ENCODE results near the gene EPS8.

The EPS8 gene

DNA sequence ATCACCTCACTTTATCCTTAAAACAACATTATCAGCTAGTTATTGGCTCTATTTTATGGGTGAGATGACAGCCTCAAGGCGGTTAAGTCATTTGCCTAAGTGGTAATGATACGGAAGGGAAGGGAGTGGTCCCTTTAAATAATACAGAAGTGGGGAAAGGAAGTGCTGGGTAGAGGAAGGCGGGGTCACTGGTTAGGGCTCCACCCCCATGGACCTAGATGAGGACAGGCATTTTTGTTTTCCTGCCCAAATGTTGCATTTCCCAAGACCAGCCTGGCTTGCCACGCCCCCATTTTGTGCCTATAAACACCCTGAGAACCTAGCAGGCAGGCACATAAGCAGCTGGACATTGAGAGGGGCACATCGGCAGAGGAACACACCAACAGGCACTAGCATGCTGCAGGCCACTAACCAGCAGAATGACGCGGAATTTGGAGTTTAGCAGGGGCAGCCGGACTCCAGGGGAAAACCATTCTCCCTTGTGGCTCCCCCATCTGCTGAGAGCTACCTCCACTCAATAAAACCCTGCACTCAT is 100.9 kb downstream of the EPS8 start:
- DNase-seq = peak; percentile 68
- in situ Hi-C loops (cut with HindIII; ENCODE audit: low pct_ligation_motif_present, low sequenced_read_pairs) = no loop called here
- no peaks in the 10 kb centered on the region for H3K27me3 ChIP-seq (replicated peaks)
- H3K27ac ChIP-seq = peak overlapping the region; percentile 73
- H3K36me3 ChIP-seq (replicated peaks) = no peaks in the 10 kb centered on the region
- peak overlapping the region; percentile 50 for H3K4me3 ChIP-seq (ENCODE audit: low read depth, low read length)
- TF ChIP-seq, protein P1, sequence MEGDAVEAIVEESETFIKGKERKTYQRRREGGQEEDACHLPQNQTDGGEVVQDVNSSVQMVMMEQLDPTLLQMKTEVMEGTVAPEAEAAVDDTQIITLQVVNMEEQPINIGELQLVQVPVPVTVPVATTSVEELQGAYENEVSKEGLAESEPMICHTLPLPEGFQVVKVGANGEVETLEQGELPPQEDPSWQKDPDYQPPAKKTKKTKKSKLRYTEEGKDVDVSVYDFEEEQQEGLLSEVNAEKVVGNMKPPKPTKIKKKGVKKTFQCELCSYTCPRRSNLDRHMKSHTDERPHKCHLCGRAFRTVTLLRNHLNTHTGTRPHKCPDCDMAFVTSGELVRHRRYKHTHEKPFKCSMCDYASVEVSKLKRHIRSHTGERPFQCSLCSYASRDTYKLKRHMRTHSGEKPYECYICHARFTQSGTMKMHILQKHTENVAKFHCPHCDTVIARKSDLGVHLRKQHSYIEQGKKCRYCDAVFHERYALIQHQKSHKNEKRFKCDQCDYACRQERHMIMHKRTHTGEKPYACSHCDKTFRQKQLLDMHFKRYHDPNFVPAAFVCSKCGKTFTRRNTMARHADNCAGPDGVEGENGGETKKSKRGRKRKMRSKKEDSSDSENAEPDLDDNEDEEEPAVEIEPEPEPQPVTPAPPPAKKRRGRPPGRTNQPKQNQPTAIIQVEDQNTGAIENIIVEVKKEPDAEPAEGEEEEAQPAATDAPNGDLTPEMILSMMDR (IDR thresholded peaks at IDR 0.05; ENCODE audit: low read depth, low read length, missing control alignments) = no peak

DNA sequence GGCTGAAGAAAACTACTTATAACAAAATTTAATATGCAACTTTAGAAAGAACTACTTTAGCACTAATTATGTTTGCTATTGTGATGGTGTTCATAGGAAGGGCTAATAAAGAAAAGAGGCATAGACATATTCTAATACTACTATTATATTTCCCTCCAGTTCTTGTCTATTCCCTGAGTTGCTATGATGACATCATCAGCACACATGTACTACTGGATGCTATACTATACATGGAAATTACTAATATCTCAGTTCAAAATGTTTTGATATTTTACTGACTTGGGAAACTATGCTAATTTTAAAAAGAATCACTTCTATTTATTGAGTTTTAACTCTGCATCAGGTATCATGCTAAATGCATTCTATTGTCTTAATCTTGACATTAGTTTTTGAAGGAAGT is 101.6 kb downstream of the EPS8 start:
- Histone ChIP-seq H3K36me3 (replicated peaks) (no peaks in the 10 kb centered on the region), H3K27me3 (replicated peaks) (no peaks in the 10 kb centered on the region), H3K27ac (no peak overlapping the region), H3K4me3 (ENCODE audit: low read depth, low read length) (no peak overlapping the region)
- TF ChIP-seq, protein P1 (IDR thresholded peaks at IDR 0.05; ENCODE audit: low read depth, low read length, missing control alignments) = no peak
- no peak for DNase-seq
- in situ Hi-C loops (cut with HindIII; ENCODE audit: low pct_ligation_motif_present, low sequenced_read_pairs) = no loop called here

DNA sequence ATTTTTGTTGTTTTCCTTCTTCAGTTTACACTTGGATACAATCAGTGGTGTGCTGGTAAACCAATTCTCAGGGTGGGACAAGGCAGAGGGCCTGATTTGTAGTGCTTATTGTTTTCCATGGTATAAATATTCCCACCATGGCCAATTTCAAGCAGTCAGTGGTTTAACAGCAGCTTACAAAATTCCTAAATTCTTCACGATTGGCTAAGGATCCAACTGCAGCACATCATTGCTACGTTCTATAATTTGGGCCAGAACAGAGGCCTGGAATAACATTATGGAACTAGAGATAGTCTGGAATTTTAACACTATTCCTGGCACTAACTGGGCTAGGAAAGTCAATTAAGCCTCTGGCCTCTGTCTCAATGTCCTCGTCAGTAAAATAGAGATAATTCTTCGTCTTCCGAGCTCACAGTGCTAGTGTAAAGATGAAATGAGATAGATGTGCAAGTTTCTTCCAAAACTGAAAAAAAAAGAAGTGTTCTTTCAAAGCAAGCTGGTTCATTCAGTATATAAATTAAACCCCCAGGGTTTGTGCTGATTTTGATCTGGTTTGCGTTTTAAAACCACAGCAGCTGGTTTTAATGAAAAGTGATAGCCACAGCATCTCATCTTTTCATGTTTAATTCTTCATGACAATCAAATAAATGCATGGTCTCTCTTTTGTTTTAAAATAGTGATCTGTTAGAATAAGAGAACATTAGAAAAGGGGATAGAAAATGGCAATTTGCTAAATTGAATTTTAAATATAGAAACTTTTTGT is 104.1 kb downstream of the EPS8 start:
- Histone ChIP-seq H3K36me3 (replicated peaks) (peaks cover 3% of the 10 kb centered on the region), H3K27me3 (replicated peaks) (no peaks in the 10 kb centered on the region), H3K4me3 (ENCODE audit: low read depth, low read length) (no peak overlapping the region), H3K27ac (no peak overlapping the region)
- TF ChIP-seq, protein P1 (IDR thresholded peaks at IDR 0.05; ENCODE audit: low read depth, low read length, missing control alignments) = no peak
- no peak for DNase-seq
- in situ Hi-C loops (cut with HindIII; ENCODE audit: low pct_ligation_motif_present, low sequenced_read_pairs) = no loop called here

DNA sequence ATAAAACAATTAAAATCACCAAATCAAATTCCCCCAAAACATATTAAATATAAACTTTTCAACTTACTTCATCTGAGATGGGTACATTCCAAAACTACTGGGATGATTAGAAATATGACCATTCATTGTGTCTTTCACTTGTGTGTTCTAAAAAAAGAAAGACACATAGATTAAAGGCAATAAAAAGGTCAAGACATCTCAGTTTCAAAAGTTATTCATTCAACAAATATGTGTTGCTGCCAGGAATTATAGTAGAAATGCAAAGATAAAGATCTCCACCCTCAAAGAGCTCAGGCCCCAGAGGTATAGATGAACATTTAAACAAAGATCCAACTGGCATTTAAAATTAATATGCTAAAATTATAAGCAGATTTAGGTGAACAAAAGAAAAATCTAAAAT is 106.4 kb downstream of the EPS8 start:
- no peak overlapping the region for H3K4me3 ChIP-seq (ENCODE audit: low read depth, low read length)
- TF ChIP-seq, protein P1 (IDR thresholded peaks at IDR 0.05; ENCODE audit: low read depth, low read length, missing control alignments) = no peak
- peak overlapping the region; percentile 13 for H3K27ac ChIP-seq
- in situ Hi-C loops (cut with HindIII; ENCODE audit: low pct_ligation_motif_present, low sequenced_read_pairs) = no loop called here
- no peak for DNase-seq
- H3K27me3 ChIP-seq (replicated peaks) = no peaks in the 10 kb centered on the region
- H3K36me3 ChIP-seq (replicated peaks) = peaks cover 3% of the 10 kb centered on the region

DNA sequence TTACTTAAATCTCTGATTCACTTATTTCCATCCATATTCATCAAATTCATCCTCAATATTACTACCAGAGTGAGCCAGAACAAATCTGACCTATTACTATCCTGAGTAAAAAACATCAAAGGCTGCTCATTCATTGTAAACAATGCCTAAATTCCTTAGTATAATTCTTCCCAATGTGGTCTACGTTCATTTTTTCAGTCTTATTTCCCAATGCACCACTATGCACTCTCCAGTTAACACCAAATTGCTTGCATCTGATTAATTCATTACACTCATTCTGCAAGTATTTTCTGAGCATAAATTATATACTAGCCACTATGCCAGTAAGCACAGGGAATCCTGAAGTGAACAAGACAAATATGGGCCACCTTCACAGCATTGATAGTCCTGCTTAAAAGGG is 110.0 kb downstream of the EPS8 start:
- TF ChIP-seq, protein P1 (IDR thresholded peaks at IDR 0.05; ENCODE audit: low read depth, low read length, missing control alignments) = no peak
- Histone ChIP-seq H3K36me3 (replicated peaks) (peaks cover 3% of the 10 kb centered on the region), H3K4me3 (ENCODE audit: low read depth, low read length) (no peak overlapping the region), H3K27me3 (replicated peaks) (no peaks in the 10 kb centered on the region), H3K27ac (no peak overlapping the region)
- in situ Hi-C loops (cut with HindIII; ENCODE audit: low pct_ligation_motif_present, low sequenced_read_pairs) = no loop called here
- DNase-seq = no peak

Measured in brain microvascular endothelial cell (primary cell).